HG02610 (cell line): Measurements from ENCODE around the gene RBMS3.
"Not testable (repeated sequence)": the region's sequence is repeated elsewhere in the genome, so short reads cannot be mapped to it uniquely, and the experiment has no call there.

Experiments used
- ATAC-seq: cut with Tn5 transposase; IDR thresholded peaks from one replicate; pipeline ENCODE4 v1.9.1; 2021; ENCODE audit warnings: mild to moderate bottlenecking, moderate library complexity; ENCODE audit not compliant: unreplicated experiment

The RBMS3 gene

DNA sequence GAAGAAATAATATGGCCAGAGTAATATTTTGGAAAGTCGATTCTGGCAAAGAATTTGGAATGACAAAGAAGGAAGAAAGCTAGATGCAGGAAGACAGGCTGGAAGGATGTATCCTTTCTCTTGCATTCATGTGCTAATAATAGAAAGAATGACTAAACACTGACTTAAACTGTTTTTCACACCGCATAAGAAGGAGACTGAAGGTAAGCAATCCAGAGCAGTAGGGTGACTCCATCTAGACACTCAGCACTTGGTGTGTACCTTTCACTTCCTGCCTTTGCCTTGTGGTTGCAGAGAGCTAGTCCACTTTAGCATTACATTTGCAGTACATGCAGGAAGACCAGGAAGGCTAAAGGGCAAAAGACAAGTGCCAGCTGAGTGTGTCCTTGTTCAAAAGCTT, 234.6 kb downstream of the RBMS3 start:
- ATAC-seq, result peak; percentile 87

GRCh38 chr3:29516164-29516563, 235.3 kb downstream of the RBMS3 start:
- ATAC-seq, result no peak

DNA sequence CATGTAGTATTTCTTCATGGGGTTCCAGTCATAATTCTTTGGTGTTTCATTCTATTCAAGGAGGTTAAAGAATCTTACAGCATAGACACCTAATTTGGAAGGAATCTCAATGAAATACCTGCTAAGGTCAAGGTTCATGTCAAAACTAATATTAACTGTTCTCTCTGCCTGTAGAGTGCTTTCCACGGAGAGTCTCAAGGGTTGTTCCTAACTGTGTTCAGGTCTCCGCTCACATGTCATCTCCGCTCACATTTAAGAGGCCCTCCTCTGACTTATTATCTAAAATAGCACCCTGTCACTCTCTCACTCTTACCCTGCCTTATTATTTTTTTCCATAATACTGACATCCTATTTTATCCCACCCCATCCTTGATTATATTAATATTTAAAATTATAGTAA, 239.9 kb downstream of the RBMS3 start:
- ATAC-seq, result no peak

DNA sequence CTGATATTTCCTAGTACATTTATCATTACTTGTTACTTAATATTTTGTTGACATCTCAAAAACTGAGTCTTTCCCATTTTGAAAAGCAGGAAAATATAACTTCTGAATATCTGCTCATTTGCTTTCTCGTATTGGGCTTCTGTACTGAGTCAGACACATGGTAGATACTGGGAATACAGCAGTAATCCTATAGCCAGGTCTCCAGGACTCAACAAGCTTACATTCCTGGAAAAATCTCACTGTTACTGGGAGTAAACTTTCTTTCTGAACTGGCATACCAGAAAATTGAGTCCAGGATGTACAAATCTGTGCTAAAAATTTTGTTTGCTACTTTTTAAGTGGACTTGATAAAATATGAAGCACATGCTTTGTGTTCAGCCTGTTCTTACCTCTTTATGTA, 240.4 kb downstream of the RBMS3 start:
- no peak for ATAC-seq

GRCh38 chr3:29521751-29522150, 240.9 kb downstream of the RBMS3 start:
- ATAC-seq, result no peak

- ATAC-seq, result not testable (repeated sequence)
Observed at GRCh38 chr3:29524433-29524832, 243.6 kb downstream of the RBMS3 start.

GRCh38 chr3:29525254-29525881, 244.5 kb downstream of the RBMS3 start:
- ATAC-seq, result no peak

DNA sequence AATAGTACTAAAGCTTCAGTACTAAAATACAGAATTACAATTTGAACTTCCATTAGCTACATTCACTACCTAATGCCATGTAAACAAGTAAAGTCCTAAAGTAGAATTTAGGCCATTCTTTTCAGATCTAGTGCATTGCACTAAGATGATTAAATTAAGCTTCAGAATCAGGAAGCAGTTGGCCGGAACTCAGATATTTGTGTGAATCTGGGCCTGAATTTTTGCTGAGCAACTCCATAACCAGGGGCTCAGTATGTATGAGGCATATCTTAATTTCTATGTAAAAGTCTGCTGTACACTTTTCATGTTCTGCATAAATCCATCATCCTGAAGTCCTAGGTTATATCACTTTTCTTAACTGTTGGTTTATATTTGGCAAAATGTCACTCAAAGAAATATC, 246.4 kb downstream of the RBMS3 start:
- ATAC-seq, result no peak

GRCh38 chr3:29531644-29532043, 250.8 kb downstream of the RBMS3 start:
- no peak for ATAC-seq

- no peak for ATAC-seq
Observed at GRCh38 chr3:29532473-29532872, 251.6 kb downstream of the RBMS3 start.

- no peak for ATAC-seq
Observed at GRCh38 chr3:29534006-29534405, 253.1 kb downstream of the RBMS3 start.

DNA sequence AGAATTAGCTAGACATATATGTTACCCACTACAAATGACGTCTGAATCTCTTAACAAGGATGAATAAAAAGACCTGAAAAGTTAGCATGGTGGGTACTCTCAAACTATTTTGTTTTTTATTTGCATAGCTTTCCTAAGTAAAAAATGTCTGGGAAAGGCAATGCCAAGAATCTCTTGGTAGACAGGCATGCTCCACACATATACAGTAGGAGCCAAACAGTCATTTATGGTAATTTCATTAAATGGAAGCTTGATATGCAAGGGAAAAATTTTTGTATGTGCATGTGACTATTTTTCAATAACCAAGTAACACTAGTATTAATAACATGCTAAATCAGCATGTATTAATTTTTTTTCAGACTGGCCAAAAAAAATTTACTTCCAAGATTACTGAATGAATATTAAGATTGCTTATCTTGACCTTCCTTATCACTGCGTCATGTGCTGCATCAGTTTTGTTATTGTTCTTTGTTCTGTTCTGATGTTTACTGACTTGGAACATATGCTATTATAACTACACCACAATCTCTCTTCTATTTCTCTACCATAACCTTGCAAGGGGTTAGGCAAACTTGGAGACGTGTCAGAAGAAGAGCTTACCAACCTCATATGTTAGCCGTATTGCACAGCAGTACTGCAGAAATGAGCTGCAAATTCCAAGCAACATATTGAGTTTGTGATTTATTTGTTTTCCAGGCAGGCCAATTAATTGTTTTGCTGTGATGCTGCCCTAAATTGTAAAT, 255.3 kb downstream of the RBMS3 start:
- ATAC-seq, result no peak

GRCh38 chr3:29537889-29538609, 257.2 kb downstream of the RBMS3 start:
- no peak for ATAC-seq

GRCh38 chr3:29538610-29538958, 257.7 kb downstream of the RBMS3 start:
- no peak for ATAC-seq

GRCh38 chr3:29540544-29540943, 259.7 kb downstream of the RBMS3 start:
- no peak for ATAC-seq

DNA sequence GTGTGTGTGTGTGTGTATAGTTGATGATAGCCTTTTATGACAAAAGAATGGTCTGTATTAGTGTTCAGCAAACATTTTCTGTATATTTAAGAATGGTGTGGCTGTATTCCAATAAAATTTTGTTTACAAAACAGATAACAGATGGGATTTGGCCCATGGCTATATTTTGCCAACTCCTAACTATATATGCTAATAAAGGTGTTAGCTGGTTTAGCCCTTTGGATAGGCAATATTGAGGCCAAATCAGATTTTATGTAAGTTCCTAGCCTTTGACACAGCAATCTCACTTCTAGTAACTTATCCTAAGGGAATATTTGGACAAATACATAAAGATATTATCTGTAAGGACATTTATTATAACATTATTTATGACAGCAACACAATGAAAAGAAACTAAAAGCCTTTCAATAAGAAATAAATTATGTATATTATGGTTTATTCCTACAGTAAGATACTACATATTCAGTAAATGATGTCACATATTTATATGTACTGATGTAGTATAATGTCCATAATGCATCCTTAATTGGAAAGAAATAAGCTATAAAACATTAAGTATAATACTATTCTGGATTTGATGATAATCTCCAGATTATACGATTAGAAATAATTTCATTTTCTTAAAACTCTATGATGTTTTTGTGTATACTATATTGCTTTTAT, 264.0 kb downstream of the RBMS3 start:
- ATAC-seq, result no peak

DNA sequence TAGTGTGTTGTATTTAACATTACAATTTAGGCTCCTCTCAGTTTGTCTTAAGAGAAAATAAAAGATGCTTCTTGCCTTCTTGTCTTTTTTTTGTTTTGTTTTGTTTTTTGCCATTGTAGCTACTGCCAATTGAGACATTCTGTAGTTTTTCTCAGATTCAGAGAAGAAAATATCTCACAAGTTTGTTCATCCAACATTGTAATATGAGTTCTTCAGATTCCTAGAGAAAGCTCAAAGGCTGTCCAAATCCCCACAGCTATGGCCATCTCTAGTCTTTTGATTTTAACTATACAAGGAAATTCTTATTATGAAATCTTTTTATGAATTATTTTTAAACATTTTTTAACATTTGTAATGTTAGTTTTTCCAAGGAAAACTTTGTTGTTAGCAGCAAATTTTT, 264.7 kb downstream of the RBMS3 start:
- ATAC-seq, result no peak

DNA sequence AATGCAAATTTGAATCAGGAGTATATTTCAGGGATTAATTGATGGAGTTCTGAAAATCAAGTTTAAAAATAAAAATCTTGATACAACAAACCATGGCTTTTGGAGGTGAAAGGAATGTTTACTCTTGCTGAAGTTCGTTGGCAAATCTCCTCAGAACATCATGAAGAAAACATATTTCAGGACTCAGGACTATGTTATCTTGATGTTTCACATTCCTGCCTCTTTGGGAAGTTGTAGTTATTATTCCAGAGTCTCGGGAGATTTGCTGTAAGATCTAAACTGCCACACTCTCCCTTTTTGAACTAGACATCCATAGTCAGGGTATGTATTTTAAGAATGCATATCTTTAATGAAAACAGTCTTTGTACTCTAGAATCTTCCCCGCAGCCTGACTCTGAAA, 271.2 kb downstream of the RBMS3 start:
- no peak for ATAC-seq

- no peak for ATAC-seq
Observed at GRCh38 chr3:29554566-29554965, 273.7 kb downstream of the RBMS3 start.

GRCh38 chr3:29555590-29555989, 274.7 kb downstream of the RBMS3 start:
- no peak for ATAC-seq

GRCh38 chr3:29557186-29557585, 276.3 kb downstream of the RBMS3 start:
- no peak for ATAC-seq

- no peak for ATAC-seq
Observed at GRCh38 chr3:29557825-29558224, 277.0 kb downstream of the RBMS3 start.
